Stimulated activated CD8-positive, alpha-beta memory T cell treated with anti-CD3 and anti-CD28 coated beads, Interleukin-7, amount 100 ng/mL, for 1 hour (primary cell): ENCODE results near the gene THADA.

ENCODE experiments used
- DNase-seq, 2 donors: peaks; one replicate each; pipeline ENCODE4 v3.0.0-alpha.2; 2020; ENCODE audit warnings: low read depth in 2 of 2

The THADA gene

DNA sequence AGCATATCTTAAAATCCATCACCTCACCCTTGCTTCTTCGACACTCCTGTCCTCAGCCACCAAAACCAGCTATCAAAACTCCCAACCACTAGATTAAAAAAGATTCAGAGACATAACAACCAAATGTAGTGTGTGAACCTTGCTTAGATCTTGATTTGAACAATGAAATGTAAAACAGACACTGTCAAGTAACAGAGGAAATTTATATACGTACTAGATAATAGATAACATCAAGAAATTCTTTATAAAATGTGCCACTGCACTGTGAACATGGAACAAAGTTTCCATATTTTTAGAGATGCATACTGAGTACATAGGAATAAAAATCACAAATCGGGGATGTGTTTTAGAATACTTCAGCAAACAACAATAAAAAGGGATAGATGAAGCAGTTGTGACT lies 86.0 kb downstream of the THADA start:
- DNase-seq = no peak

GRCh38 chr2:43508209-43508608 lies 87.6 kb downstream of the THADA start:
- DNase-seq = no peak

DNA sequence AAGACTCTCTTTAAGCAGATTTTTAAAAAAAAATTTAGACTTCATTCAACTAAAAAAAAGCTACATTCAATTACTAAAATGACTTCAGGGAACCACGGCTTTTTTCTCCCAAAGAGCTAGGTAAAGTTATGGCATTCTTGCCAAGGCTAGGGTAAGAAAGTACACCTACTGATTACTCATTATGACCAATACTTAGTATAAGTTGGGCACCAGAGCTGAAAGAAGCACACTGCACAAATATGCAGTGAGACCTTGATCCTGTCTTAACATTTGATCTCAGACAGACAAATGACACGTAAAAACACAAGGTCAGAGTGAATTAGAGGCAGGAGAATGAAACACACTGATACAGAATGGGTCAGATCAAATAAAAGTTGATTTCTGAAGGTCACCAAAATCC lies 88.7 kb downstream of the THADA start:
- DNase-seq = no peak

DNA sequence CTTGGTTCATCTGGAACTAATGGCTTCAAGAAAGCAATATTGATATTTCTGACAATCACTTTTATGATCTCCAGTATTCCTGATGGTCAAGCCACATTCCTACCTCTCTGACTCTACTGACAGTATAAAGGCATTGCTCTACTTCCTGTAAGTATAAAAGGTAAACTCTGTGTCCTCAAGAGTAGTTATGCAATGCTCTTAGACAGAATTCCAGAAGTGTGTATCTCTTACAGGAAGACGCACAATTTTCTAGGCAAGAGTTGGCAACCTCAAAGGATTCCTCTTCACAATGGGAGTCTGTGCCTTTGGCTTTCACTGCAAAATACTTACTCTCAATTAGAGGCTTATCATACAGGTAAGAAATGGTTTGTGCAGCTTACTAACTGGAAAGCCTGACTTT lies 100.1 kb downstream of the THADA start:
- DNase-seq = no peak

GRCh38 chr2:43493954-43494353 lies 101.9 kb downstream of the THADA start:
- DNase-seq = no peak

DNA sequence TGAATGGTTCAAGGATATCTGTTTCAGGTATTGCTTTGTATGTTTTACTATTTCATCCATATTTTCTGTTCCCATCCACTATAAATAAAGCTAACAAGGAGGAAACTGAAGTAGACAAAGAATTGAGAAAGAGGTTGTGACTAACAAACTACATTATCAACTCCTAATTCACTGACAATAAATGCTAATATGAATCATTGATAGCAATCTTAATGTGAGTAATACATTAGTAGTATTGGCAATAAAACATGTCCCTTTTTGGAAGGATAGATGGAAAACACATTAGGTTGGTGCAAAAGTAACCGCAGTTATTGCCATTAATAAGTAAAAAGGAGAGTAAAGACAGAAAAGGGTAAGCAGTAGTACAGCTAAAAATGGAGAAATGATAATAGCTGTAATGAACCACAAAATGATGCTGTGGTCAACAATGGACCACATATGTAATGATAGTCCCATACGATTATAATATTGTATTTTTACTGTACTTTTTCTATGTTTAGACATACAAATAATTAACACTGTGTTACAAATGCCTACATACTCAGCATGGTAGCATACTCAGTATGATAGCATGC lies 104.7 kb downstream of the THADA start:
- no peak for DNase-seq

GRCh38 chr2:43490252-43490786 lies 105.5 kb downstream of the THADA start:
- no peak for DNase-seq

- no peak for DNase-seq
Measured at GRCh38 chr2:43488737-43489136, 107.1 kb downstream of the THADA start.

- no peak for DNase-seq
Measured at GRCh38 chr2:43486603-43487002, 109.2 kb downstream of the THADA start.

DNA sequence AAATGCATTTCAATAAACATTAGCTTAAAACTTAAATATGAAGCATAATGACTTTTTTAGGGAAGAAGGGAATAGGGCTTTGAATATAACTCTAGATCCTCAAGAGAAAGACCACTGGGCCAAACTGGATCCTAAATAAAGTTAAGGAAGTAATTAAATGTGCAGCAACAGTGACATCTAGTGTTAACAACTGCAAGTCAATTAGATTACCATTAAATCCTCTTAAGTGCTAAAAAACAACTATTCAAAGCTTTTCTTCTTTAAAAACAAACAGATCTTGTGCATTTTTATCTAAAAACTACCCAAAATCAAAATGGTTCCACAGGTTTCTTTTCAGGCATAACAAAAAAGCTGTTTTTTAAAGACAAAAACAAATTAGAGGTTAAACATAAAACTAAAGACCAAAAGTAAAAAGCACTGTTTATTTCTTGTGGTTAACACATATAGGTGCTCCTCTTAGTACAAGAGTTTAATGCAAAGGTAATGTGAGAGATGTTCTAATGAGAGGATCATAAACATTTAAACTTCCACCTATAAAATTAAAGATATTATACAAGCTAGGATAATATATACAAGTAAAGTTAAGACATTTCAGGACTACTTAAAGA lies 111.4 kb downstream of the THADA start:
- DNase-seq = no peak

- no peak for DNase-seq
Measured at GRCh38 chr2:43482961-43483360, 112.9 kb downstream of the THADA start.

GRCh38 chr2:43481927-43482542 lies 113.8 kb downstream of the THADA start:
- DNase-seq = no peak

DNA sequence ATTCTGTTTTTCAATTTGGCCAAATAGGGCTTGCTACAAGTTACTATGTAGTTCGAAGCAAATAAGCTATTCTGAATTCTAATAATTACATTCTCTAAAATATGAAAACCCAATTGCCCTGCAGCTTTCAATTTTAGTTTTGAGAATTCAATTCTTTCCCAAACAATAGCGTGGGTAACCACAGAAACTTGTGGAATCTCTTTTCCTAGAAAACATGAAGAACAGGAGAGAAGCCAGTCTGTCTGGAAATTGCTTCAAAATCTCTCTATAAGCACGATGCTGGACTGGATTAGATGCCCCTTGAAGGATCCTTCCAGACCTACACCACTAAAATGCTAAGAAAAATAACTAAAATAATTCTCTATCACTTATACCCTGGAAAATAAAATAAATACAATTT lies 115.0 kb downstream of the THADA start:
- no peak for DNase-seq

DNA sequence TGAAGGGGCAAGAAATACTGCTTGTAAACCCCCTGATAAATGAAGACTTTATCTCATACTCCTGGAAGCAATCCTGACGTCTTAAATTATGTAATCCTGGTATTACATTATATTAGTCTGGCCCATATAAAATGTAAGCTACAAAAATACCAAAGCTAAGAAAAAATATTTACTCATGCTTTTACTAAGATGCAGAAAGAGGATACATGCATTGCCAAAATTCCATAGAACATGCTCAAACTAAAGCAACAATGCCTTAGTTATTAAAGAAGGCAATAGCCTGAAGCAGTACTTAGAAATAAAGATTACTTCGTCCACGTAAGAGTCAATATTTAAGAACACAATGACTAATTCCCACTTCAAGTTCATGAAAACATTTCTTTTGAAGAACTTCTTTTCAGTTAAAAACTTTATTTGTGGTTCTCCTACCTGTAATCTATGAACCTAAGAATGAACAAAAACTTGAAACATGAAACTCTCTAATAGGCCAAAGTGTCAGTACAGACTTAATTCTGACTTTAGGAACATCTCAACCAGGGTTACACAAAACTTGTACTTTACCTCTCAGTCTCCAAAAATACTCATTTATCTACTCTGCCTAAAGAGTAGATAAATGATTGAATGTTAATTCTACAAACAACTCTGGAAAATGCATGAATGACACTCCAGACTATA lies 117.3 kb downstream of the THADA start:
- DNase-seq = no peak

- no peak for DNase-seq
Measured at GRCh38 chr2:43475922-43476321, 119.9 kb downstream of the THADA start.

DNA sequence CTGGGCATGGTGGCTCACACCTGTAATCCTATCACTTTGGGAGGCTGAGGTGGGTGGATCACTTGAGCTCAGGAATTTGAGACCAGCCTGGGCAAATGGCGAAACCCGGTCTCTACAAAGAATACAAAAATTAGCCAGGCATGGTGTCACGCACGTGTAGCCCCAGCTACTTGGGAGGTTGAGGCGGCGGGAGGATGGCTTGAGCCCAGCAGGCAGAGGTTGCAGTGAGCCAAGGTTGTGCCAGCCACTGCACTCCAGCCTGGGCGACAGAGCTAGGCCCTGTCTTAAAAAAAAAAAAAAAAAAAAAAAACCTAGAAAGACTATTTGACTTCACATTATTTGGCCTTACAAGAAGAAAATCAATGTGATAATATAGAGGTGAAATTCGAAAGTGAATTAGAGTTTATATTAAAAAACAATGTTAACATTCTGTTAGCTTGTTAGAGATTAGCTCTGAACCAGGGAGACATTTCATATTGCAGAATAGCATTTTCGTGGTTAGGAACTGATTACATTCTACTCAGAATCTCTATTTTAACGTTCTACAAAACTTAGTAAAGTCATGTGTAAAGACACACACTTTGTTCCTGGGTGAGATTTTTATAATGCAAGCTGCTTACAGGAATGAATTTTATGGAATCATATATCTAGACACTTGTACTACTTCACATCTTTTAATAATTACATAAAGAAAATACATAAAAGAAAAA lies 120.5 kb downstream of the THADA start:
- no peak for DNase-seq

GRCh38 chr2:43474273-43474672 lies 121.6 kb downstream of the THADA start:
- no peak for DNase-seq

DNA sequence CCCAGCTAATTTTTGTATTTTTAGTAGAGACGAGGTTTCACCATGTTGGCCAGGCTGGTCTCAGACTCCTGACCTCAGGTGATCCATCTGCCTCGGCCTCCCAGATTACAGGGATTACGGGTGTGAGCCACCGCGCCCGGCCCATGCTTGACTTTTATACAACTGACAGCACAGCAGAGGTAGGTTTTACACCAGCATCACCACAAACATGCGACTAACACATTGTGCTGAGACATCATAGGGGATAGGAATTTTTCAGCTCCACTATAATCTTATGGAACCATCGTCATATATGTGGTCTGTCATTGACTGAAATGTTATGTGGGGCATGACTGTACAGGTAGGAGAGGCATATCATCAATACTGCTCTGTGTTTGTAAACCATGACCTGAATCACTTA lies 122.1 kb downstream of the THADA start:
- DNase-seq = no peak

- no peak for DNase-seq
Measured at GRCh38 chr2:43472527-43473194, 123.2 kb downstream of the THADA start.

DNA sequence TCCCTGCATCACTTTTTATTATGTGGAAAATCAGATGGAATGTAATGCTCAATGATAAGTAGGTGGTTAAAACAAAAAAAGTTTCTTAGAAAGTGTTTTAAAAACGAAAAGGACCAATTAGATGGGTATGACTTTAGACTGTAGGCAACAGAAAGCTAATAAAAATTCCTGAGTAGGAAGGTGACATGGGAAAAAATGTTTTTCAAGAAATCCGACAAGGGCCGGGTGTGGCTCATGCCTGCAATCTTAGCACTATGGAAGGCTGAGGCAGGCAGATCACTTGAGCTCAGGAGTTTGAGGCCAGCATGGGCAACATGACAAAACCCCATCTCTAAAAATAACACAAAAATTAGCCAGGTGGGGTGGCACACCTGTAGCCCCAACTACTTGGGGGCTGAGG lies 126.1 kb downstream of the THADA start:
- no peak for DNase-seq

DNA sequence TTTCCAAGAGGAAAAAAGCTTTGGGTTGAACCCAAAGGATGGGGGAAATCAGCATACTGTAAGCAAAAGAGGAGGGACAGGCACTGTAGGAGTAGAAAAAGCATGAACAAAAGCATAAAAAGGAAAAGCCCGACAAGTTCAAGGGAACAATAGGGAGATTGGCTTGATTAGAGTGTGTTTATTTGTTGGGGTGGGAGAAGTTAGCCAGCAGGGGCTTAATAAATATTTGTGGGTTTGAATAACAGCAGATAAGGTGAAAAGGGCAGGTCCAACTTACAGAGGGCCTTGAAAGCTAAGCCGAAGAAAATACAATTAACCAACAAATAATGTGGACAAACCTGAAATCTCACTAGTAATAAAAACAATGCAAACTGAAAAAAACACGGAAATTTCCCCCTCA lies 126.7 kb downstream of the THADA start:
- no peak for DNase-seq

DNA sequence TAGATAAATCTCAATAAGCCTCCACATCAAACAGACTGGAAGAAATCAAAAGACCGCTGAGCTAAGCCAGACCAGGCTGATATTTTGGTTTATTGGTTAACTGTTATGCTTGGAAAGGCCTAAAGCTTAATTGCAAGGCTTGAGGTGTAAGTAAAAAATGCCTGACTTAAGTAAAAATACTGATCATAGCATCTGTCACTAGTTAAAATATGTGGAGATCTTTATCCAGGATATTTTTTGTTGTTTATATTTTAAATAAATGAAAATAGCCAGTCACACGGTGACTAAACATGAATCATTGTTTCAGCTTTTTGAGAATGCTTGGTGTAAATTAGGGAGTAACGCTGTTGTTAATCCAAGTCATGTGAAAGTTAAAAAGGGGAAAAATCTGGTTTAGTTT lies 127.9 kb downstream of the THADA start:
- DNase-seq = no peak
